ENCODE measurements around the gene LMOD1.

LMOD1 gene

GRCh38 chr1:201938440-201939035, 7.8 kb downstream of the LMOD1 start:
- H3K4me3 ChIP-seq (ENCODE audit: low read depth, low read length) = no peak overlapping the region
- TF ChIP-seq CTCF (IDR thresholded peaks at IDR 0.05; ENCODE audit: low read depth, low read length) = no peak

GRCh38 chr1:201937624-201938213, 8.6 kb downstream of the LMOD1 start:
- no peak for TF ChIP-seq CTCF (IDR thresholded peaks at IDR 0.05; ENCODE audit: low read depth, low read length)
- H3K4me3 ChIP-seq (ENCODE audit: low read depth, low read length) = no peak overlapping the region

GRCh38 chr1:201933840-201934430, 12.4 kb downstream of the LMOD1 start:
- no peak overlapping the region for H3K4me3 ChIP-seq (ENCODE audit: low read depth, low read length)
- no peak for TF ChIP-seq CTCF (IDR thresholded peaks at IDR 0.05; ENCODE audit: low read depth, low read length)

GRCh38 chr1:201930803-201931202, 15.5 kb downstream of the LMOD1 start:
- no peak for TF ChIP-seq CTCF (IDR thresholded peaks at IDR 0.05; ENCODE audit: low read depth, low read length)
- H3K4me3 ChIP-seq (ENCODE audit: low read depth, low read length) = no peak overlapping the region

- no peak for TF ChIP-seq CTCF (IDR thresholded peaks at IDR 0.05; ENCODE audit: low read depth, low read length)
- H3K4me3 ChIP-seq (ENCODE audit: low read depth, low read length) = no peak overlapping the region
These were observed 16.2 kb downstream of the LMOD1 start for GRCh38 chr1:201930137-201930536.

GRCh38 chr1:201928266-201928665, 18.1 kb downstream of the LMOD1 start:
- H3K4me3 ChIP-seq (ENCODE audit: low read depth, low read length) = no peak overlapping the region
- TF ChIP-seq CTCF (IDR thresholded peaks at IDR 0.05; ENCODE audit: low read depth, low read length) = no peak

- TF ChIP-seq CTCF (IDR thresholded peaks at IDR 0.05; ENCODE audit: low read depth, low read length) = no peak
- H3K4me3 ChIP-seq (ENCODE audit: low read depth, low read length) = no peak overlapping the region
These were observed 20.2 kb downstream of the LMOD1 start for GRCh38 chr1:201925981-201926645.

All from WI38 (cell line).